GM19324 (cell line): ENCODE data around the gene KLF13.

Experiments
- ATAC-seq: cut with Tn5 transposase; IDR thresholded peaks from one replicate; pipeline ENCODE4 v1.9.1; 2021; ENCODE audit warnings: mild to moderate bottlenecking, moderate library complexity; ENCODE audit not compliant: unreplicated experiment, low FRiP score

The KLF13 gene

GRCh38 chr15:31377030-31377429, 50.4 kb downstream of the KLF13 start:
- ATAC-seq, result no peak

- no peak for ATAC-seq
These were observed 51.8 kb downstream of the KLF13 start for GRCh38 chr15:31378363-31378903.

GRCh38 chr15:31379042-31379441, 52.4 kb downstream of the KLF13 start:
- ATAC-seq, result no peak

GRCh38 chr15:31379577-31379976, 52.9 kb downstream of the KLF13 start:
- ATAC-seq, result no peak

- no peak for ATAC-seq
These were observed 55.4 kb downstream of the KLF13 start for GRCh38 chr15:31381801-31382712.

GRCh38 chr15:31382713-31383045, 56.0 kb downstream of the KLF13 start:
- no peak for ATAC-seq

GRCh38 chr15:31383139-31383538, 56.5 kb downstream of the KLF13 start:
- no peak for ATAC-seq

GRCh38 chr15:31384568-31384967, 57.9 kb downstream of the KLF13 start:
- no peak for ATAC-seq

- ATAC-seq, result no peak
These were observed 59.1 kb downstream of the KLF13 start for GRCh38 chr15:31385736-31386135.

- ATAC-seq, result no peak
These were observed 60.5 kb downstream of the KLF13 start for GRCh38 chr15:31387092-31387478.

- ATAC-seq, result no peak
These were observed 61.0 kb downstream of the KLF13 start for GRCh38 chr15:31387479-31388118.

- no peak for ATAC-seq
These were observed 62.9 kb downstream of the KLF13 start for GRCh38 chr15:31389576-31389975.

- ATAC-seq, result no peak
These were observed 63.4 kb downstream of the KLF13 start for GRCh38 chr15:31390029-31390428.

GRCh38 chr15:31390777-31391486, 64.3 kb downstream of the KLF13 start:
- ATAC-seq, result no peak

GRCh38 chr15:31391687-31392671, 65.3 kb downstream of the KLF13 start:
- ATAC-seq, result peak; percentile 84

GRCh38 chr15:31392761-31393401, 66.2 kb downstream of the KLF13 start:
- peak; percentile 47 for ATAC-seq

GRCh38 chr15:31393444-31394091, 66.9 kb downstream of the KLF13 start:
- no peak for ATAC-seq

- ATAC-seq, result no peak
These were observed 70.4 kb downstream of the KLF13 start for GRCh38 chr15:31396881-31397560.
